ENCODE data around the gene NEGR1. TPM values are rescaled to one million over a fixed set of nuclear protein-coding genes. Genes with fewer than 3 reads are reported as not detected.

NEGR1 gene
- total and polyA plus RNA-seq, 10 donors = 0.07 to 1.3 (median 0.54) TPM

DNA sequence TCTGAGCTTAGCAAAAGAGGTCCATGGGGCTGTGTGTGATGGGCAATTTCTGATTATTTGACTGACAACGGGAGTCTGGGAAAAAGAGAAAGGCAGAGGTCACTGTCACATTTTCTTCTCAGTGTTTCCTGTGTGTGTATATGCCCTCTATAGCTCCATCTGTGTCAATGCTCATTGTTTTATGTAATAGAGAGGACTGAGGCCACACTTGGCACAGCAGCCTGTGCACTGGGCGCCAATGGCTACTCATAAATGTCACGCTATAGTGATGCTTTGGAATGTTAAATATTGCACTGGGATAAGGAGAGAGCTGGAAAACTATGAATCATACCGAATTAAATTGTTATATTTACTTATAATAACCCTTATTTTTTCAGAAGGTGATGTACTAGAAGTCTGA is 365.4 kb downstream of the NEGR1 start:
- Histone ChIP-seq H3K27ac (no peak overlapping the region), H3K4me1 (no peaks in the 10 kb centered on the region), H3K27me3 (replicated peaks in 1 of 7) (no peaks in the 10 kb centered on the region), H3K4me3 (no peak overlapping the region), H3K36me3 (no peaks in the 10 kb centered on the region), H3K9me3 (peaks cover 0 to 4% (median 0%) of the 10 kb centered on the region in 8 donors)
- intact Hi-C loops (cut with DNase I; ENCODE audit: low total_unique reads) = no loop called here
- WGBS, 5 donors = 77 to 87% (median 80%) methylated on average over 4 of the region's 4 CpGs
- no peak for DNase-seq
- TF ChIP-seq POLR2A (IDR thresholded peaks at IDR 0.05) = no peak
- no peak for TF ChIP-seq POLR2AphosphoS5 (IDR thresholded peaks at IDR 0.05)
- TF ChIP-seq, protein P1, sequence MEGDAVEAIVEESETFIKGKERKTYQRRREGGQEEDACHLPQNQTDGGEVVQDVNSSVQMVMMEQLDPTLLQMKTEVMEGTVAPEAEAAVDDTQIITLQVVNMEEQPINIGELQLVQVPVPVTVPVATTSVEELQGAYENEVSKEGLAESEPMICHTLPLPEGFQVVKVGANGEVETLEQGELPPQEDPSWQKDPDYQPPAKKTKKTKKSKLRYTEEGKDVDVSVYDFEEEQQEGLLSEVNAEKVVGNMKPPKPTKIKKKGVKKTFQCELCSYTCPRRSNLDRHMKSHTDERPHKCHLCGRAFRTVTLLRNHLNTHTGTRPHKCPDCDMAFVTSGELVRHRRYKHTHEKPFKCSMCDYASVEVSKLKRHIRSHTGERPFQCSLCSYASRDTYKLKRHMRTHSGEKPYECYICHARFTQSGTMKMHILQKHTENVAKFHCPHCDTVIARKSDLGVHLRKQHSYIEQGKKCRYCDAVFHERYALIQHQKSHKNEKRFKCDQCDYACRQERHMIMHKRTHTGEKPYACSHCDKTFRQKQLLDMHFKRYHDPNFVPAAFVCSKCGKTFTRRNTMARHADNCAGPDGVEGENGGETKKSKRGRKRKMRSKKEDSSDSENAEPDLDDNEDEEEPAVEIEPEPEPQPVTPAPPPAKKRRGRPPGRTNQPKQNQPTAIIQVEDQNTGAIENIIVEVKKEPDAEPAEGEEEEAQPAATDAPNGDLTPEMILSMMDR (IDR thresholded peaks at IDR 0.05 in 8 of 11, conservative IDR thresholded peaks at IDR 0.05 in 3 of 11) = no peak

DNA sequence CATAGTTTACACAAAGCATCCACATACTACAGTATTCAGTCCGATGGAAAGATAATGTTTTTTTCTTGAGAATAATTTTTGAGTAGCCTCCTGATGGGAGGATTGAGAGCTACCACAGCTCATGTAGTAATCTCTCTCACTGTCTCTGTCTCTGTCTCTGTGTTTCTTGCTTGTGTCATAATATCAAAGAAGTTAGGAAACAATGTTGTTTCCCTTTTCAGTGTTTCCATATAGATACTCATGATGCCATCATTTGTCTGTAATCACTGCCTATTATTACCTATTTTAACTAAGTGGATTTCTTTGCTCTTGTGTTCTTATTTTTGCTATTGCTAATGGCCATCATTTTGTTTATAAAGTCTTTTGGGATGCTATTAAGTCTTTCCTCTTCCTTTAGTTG is 367.7 kb downstream of the NEGR1 start:
- Histone ChIP-seq H3K27ac (no peak overlapping the region), H3K4me1 (no peaks in the 10 kb centered on the region), H3K4me3 (no peak overlapping the region), H3K27me3 (replicated peaks in 1 of 7) (no peaks in the 10 kb centered on the region), H3K36me3 (no peaks in the 10 kb centered on the region), H3K9me3 (peaks cover 0 to 4% (median 0%) of the 10 kb centered on the region in 8 donors)
- intact Hi-C loops (cut with DNase I; ENCODE audit: low total_unique reads) = no loop called here
- TF ChIP-seq POLR2AphosphoS5 (IDR thresholded peaks at IDR 0.05) (no peak), POLR2A (IDR thresholded peaks at IDR 0.05) (no peak)
- TF ChIP-seq, protein P1 (IDR thresholded peaks at IDR 0.05 in 8 of 11, conservative IDR thresholded peaks at IDR 0.05 in 3 of 11) = no peak
- DNase-seq = no peak
- 79 to 93% (median 88%) methylated on average over 1 of the region's 1 CpG for WGBS, 5 donors

DNA sequence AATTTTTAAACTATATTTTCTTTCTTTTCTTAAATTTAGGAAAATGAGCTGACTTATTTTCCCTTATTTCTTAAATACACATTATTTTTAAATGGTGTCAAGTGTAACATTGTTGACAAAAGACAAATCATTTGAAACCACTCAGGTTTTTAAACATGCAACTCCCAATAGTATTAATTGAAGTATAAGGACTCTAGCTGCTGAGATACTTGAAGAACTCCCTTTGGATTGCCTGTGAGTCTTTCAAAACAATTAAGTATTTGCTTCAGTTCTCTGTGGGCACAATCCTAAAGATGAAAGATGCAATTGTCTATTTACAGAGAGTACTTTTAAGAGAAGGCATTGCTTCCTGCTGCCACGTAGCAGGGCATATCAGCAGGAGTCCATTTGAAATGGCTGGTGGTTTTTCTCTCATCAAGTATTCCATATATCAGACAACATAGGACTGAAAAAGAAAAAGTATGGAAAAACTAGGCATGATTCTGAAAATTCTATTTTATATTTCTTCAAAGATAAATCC is 373.4 kb downstream of the NEGR1 start:
- 41 to 60% (median 53%) methylated on average over 1 of the region's 1 CpG for WGBS, 5 donors
- H3K9me3 ChIP-seq = peaks cover 0 to 4% (median 0%) of the 10 kb centered on the region in 8 donors
- TF ChIP-seq POLR2A (IDR thresholded peaks at IDR 0.05) (no peak), POLR2AphosphoS5 (IDR thresholded peaks at IDR 0.05) (no peak)
- TF ChIP-seq, protein P1 (IDR thresholded peaks at IDR 0.05 in 8 of 11, conservative IDR thresholded peaks at IDR 0.05 in 3 of 11) = no peak
- DNase-seq = no peak
- H3K36me3 ChIP-seq = no peaks in the 10 kb centered on the region
- no peaks in the 10 kb centered on the region for H3K27me3 ChIP-seq (replicated peaks in 1 of 7)
- no peaks in the 10 kb centered on the region for H3K4me1 ChIP-seq
- intact Hi-C loops (cut with DNase I; ENCODE audit: low total_unique reads) = no loop called here
- H3K27ac ChIP-seq = no peak overlapping the region
- no peak overlapping the region for H3K4me3 ChIP-seq

DNA sequence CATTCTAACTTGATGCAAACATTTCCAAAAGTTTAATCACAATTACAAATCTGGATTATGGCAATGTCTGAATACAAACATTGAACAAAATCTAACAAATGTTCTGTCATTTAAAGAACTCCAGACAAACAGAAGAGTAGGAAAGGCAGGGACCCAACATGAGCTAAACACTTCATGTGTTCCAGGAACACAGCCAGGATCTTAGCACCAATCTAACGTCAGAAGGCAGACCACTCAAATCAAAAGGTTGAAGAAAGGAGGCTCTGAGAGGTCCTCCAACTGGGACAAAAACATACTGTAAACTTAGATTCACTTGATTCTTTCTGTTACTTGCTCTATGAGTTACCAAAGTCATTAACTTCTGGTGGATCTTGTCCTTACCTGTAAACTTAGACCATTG is 374.0 kb downstream of the NEGR1 start:
- Histone ChIP-seq H3K4me1 (no peaks in the 10 kb centered on the region), H3K36me3 (no peaks in the 10 kb centered on the region), H3K27me3 (replicated peaks in 1 of 7) (no peaks in the 10 kb centered on the region), H3K27ac (no peak overlapping the region), H3K4me3 (no peak overlapping the region), H3K9me3 (peaks cover 0 to 3% (median 0%) of the 10 kb centered on the region in 8 donors)
- no peak for DNase-seq
- intact Hi-C loops (cut with DNase I; ENCODE audit: low total_unique reads) = no loop called here
- no peak for TF ChIP-seq POLR2A (IDR thresholded peaks at IDR 0.05)
- TF ChIP-seq, protein P1 (IDR thresholded peaks at IDR 0.05 in 8 of 11, conservative IDR thresholded peaks at IDR 0.05 in 3 of 11) = no peak
- no peak for TF ChIP-seq POLR2AphosphoS5 (IDR thresholded peaks at IDR 0.05)
- WGBS, 5 donors = 39 to 76% (median 67%) methylated on average over 1 of the region's 1 CpG
